Parathyroid adenoma (tissue), 2 donors: Measurements from ENCODE around the gene PPID.

Experiments
- H2AFZ ChIP-seq: fragments of 300-600 bp; sonication (generic); one replicate; pipeline ENCODE4 v1.7.0; 2017; ENCODE audit warnings: antibody characterized with exemption, mild to moderate bottlenecking
- H3K27ac ChIP-seq: fragments of 300-600 bp; sonication (generic); one replicate; pipeline ENCODE4 v1.7.0; 2017
- H3K27me3 ChIP-seq: fragments of 300-600 bp; sonication (generic); one replicate; pipeline ENCODE4 v1.7.0; 2017; ENCODE audit warnings: low read length; ENCODE audit not compliant: control insufficient read depth, insufficient read depth
- H3K36me3 ChIP-seq: fragments of 300-600 bp; sonication (generic); one replicate; pipeline ENCODE4 v1.7.0; 2017; ENCODE audit warnings: low read length; ENCODE audit not compliant: control insufficient read depth, insufficient read depth
- H3K4me1 ChIP-seq: fragments of 300-600 bp; sonication (generic); one replicate; pipeline ENCODE4 v1.7.0; 2017; ENCODE audit warnings: control low read depth
- H3K4me2 ChIP-seq: fragments of 300-600 bp; sonication (generic); one replicate; pipeline ENCODE4 v1.7.0; 2017; ENCODE audit warnings: low read length
- H3K4me3 ChIP-seq: fragments of 300-600 bp; sonication (generic); one replicate; pipeline ENCODE4 v1.7.0; 2017; ENCODE audit warnings: low read depth, low read length
- H3K79me2 ChIP-seq: fragments of 300-600 bp; sonication (generic); one replicate; pipeline ENCODE4 v1.7.0; 2017; ENCODE audit warnings: control low read depth
- H3K9ac ChIP-seq: fragments of 300-600 bp; sonication (generic); one replicate; pipeline ENCODE4 v1.7.0; 2017; ENCODE audit warnings: mild to moderate bottlenecking
- H3K9me3 ChIP-seq: fragments of 300-600 bp; sonication (generic); one replicate; pipeline ENCODE4 v1.7.0; 2017; ENCODE audit warnings: low read length; ENCODE audit not compliant: control insufficient read depth
- TF ChIP-seq, protein P1 (sequence below): fragments of 300-600 bp; sonication (generic); IDR thresholded peaks from one replicate; pipeline ENCODE4 v1.7.0; 2017; ENCODE audit warnings: antibody characterized with exemption, mild to moderate bottlenecking
- donor health status: primary hyperparathyroidism.

Gene PPID

DNA sequence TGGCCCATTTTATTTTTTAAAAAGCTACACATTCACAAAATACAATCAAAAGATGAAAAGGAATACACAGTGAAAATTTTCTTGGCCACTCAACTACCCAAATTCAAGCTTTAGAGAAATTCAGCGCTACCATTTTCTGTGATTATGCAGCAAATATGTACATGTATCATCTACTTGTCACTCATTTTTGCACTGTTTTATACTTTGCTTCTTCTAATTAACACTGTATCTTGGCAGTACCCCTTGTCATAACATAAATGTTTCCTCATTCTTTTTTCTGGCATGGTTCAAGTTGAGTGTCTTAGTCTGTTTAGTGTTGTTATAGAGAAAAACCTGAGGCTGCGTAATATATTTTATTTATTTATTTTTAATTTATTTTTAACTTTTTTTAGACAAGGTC is 15.7 kb upstream of the PPID start:
- no peaks in the 10 kb centered on the region for H3K9me3 ChIP-seq
- TF ChIP-seq, protein P1, sequence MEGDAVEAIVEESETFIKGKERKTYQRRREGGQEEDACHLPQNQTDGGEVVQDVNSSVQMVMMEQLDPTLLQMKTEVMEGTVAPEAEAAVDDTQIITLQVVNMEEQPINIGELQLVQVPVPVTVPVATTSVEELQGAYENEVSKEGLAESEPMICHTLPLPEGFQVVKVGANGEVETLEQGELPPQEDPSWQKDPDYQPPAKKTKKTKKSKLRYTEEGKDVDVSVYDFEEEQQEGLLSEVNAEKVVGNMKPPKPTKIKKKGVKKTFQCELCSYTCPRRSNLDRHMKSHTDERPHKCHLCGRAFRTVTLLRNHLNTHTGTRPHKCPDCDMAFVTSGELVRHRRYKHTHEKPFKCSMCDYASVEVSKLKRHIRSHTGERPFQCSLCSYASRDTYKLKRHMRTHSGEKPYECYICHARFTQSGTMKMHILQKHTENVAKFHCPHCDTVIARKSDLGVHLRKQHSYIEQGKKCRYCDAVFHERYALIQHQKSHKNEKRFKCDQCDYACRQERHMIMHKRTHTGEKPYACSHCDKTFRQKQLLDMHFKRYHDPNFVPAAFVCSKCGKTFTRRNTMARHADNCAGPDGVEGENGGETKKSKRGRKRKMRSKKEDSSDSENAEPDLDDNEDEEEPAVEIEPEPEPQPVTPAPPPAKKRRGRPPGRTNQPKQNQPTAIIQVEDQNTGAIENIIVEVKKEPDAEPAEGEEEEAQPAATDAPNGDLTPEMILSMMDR: no peak

DNA sequence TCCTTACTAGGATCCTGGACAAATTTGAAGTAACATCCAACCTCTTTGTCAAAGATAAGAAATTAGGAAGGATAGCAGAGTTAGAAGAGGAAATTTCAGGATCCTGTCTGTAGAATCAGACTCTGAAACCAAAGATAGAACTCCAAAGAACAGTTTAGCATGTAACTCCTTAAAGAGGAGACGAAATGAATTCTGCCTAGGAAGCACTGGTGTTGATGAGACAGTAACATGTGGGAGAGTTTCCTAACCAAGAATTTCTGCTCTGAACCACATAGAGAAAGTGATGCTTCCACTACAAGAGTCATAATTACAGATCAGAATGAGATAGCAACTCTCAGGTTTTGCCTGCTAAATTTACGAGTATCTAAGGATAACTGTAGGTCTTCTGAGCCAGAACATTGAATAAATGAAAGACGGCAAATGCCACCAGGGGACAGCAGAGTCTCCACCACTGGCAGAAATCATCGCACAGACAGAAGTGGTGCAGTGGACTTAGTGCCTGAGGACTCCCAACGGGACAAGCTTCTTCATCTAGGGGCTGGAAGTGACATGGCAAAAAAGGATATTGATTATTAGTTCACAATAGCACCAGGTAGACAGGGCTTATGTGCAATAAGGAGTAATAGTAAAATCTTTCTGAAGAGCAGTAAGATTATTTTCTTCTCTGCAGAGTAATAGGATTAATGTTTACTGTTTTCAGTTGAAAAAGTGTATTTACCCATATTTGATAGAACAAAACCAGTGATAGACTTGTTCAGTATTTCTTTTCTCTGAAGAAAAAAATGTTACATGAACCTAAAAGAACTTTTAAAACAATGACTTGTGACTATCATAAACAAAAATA is 6.7 kb upstream of the PPID start:
- TF ChIP-seq, protein P1: peak; percentile 85

More for the DNA sequence above, 15.7 kb upstream of the PPID start:
- Histone ChIP-seq H3K27ac (no peak overlapping the region), H3K4me1 (no peaks in the 10 kb centered on the region), H3K4me3 (no peak overlapping the region), H3K4me2 (no peak overlapping the region), H3K27me3 (no peaks in the 10 kb centered on the region), H3K9ac (no peak overlapping the region), H3K79me2 (no peaks in the 10 kb centered on the region), H2AFZ (no peak overlapping the region), H3K36me3 (no peaks in the 10 kb centered on the region)

DNA sequence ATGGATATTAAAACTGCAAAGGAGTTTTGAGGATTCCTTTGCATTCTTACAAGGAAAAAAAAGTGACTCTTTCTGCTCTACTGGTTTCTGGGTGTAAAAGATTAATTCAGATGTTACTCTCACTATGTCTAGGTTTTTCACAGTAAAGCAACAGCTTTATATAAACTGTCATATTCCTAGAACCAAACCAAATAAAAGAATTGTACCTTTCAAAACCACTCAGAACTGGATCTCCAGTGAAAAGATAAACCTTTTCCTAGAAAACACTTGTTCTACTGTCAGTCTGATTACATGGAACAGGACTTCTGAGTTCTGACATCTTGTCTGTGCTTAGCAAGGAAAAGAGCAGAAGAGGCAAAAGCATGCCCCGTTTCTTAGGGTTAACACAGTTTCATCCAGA is 5.0 kb upstream of the PPID start:
- Histone ChIP-seq H3K27ac (no peak overlapping the region), H3K4me3 (no peak overlapping the region), H3K36me3 (no peaks in the 10 kb centered on the region), H3K9me3 (no peaks in the 10 kb centered on the region), H3K4me1 (no peaks in the 10 kb centered on the region), H3K4me2 (no peak overlapping the region), H2AFZ (no peak overlapping the region), H3K9ac (no peak overlapping the region), H3K27me3 (no peaks in the 10 kb centered on the region), H3K79me2 (no peaks in the 10 kb centered on the region)
- TF ChIP-seq, protein P1: no peak

More for the DNA sequence above, 6.7 kb upstream of the PPID start:
- H3K4me3 ChIP-seq: no peak overlapping the region
- no peaks in the 10 kb centered on the region for H3K27me3 ChIP-seq
- no peaks in the 10 kb centered on the region for H3K79me2 ChIP-seq
- no peak overlapping the region for H2AFZ ChIP-seq
- no peak overlapping the region for H3K9ac ChIP-seq
- no peaks in the 10 kb centered on the region for H3K9me3 ChIP-seq
- H3K4me2 ChIP-seq: no peak overlapping the region
- H3K36me3 ChIP-seq: no peaks in the 10 kb centered on the region
- no peaks in the 10 kb centered on the region for H3K4me1 ChIP-seq
- no peak overlapping the region for H3K27ac ChIP-seq

DNA sequence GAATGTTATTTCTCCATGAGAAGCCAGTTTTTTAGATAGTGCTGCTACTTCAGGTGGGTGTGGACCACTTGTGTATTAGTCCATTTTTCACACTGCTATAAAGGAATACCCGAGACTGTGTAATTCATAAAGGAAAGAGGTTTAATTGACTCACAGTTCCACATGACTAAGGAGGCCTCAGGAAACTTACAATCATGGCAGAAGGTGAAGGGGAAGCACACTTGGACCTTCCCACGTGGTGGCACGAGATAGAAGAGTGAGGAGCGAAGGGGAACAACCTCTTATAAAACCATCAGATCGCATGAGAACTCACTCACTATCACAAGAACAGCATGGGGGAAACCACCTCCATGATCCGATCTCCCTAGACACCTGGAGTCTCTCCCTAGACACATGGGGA is 3.4 kb upstream of the PPID start:
- no peaks in the 10 kb centered on the region for H3K4me1 ChIP-seq
- H3K9me3 ChIP-seq: no peaks in the 10 kb centered on the region
- no peak overlapping the region for H2AFZ ChIP-seq
- no peak overlapping the region for H3K9ac ChIP-seq
- no peaks in the 10 kb centered on the region for H3K27me3 ChIP-seq
- H3K4me3 ChIP-seq: no peak overlapping the region
- H3K27ac ChIP-seq: no peak overlapping the region
- no peak overlapping the region for H3K4me2 ChIP-seq
- peaks cover 4% of the 10 kb centered on the region for H3K79me2 ChIP-seq
- no peaks in the 10 kb centered on the region for H3K36me3 ChIP-seq
- TF ChIP-seq, protein P1: no peak

DNA sequence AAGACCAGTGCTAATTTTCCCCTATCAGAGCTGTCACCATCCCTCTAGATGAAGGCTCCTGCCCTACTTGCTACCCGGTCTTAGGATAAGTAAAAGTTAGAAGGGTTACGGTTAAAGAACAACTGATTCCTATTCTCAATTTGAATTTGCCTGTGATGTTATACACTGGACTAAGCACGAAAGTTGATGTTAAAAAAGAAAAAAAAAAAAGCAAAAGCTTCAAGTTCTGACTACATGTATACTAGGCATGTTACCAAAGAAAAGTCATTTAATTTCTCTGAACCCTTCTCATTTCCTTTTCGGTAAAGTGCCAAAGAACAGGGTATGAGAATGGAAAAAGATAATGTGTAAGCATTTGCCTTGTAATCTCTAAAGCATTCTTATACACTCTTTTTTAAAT is 1.4 kb upstream of the PPID start:
- H3K9me3 ChIP-seq: no peaks in the 10 kb centered on the region
- no peak overlapping the region for H3K4me3 ChIP-seq
- H3K27me3 ChIP-seq: no peaks in the 10 kb centered on the region
- TF ChIP-seq, protein P1: no peak
- no peak overlapping the region for H3K9ac ChIP-seq
- no peak overlapping the region for H3K27ac ChIP-seq
- H3K79me2 ChIP-seq: peaks cover 4% of the 10 kb centered on the region
- no peaks in the 10 kb centered on the region for H3K36me3 ChIP-seq
- no peak overlapping the region for H3K4me2 ChIP-seq
- no peak overlapping the region for H2AFZ ChIP-seq
- H3K4me1 ChIP-seq: no peaks in the 10 kb centered on the region
